GM12891 (cell line): ENCODE measurements around the gene TIAM1.

ENCODE experiments used
- PAX5 ChIP-seq: IDR thresholded peaks from 2 replicates; pipeline ENCODE4 v1.6.1; 2011; ENCODE audit warnings: low read length, moderate library complexity, mild to moderate bottlenecking; ENCODE audit not compliant: insufficient read depth, severe bottlenecking
- POLR2A ChIP-seq: IDR thresholded peaks from 2 replicates; pipeline ENCODE4 v1.6.1; 2011; ENCODE audit warnings: low read depth, low read length, control low read depth
- POLR2AphosphoS5 ChIP-seq: IDR thresholded peaks from 2 replicates; pipeline ENCODE4 v1.6.1; 2011; ENCODE audit warnings: low read depth, low read length, control low read depth
- SPI1 ChIP-seq: IDR thresholded peaks from 2 replicates; pipeline ENCODE4 v1.6.1; 2011; ENCODE audit warnings: low read depth, low read length, control low read depth
- TAF1 ChIP-seq: IDR thresholded peaks from 2 replicates; pipeline ENCODE4 v1.6.1; 2011; ENCODE audit warnings: low read depth, low read length, control low read depth

DNA sequence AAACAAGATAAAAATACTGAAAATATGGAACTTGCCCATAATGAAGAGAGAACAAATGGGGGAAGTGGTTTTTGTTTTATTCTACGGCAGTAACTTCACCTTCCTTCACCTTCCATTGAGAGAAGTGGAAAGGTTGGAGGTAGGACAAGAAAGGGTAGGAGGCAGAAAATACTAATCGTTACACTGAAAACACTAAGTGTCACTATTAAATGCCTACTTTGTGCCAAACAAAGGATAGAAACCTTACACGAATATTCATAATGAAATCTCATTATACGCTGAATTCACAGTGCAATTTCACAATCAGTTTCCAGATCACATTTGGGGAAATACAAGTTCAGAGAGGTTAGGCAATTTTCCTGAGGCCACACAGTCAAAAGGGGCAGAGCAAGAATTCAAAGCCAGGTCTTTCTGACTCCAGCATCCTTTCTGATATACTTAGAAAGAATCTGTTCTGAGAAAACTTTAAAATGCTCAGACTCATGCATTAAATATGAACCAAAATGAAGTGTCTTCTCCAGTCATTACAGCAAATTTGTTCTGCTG is 3.0 kb downstream of the TIAM1 start:
- no peak for TF ChIP-seq POLR2A
- TF ChIP-seq POLR2AphosphoS5, result no peak
- TF ChIP-seq SPI1, result no peak
- no peak for TF ChIP-seq TAF1
- no peak for TF ChIP-seq PAX5
